Esophagus (tissue), 2 donors: ENCODE results near the gene NPC2. TPM values are rescaled to one million over a fixed set of nuclear protein-coding genes. Genes with fewer than 3 reads are reported as not detected.

Source experiments
- H3K27ac ChIP-seq, 2 donors: one replicate each; pipeline ENCODE4 v1.5.1; 2013; ENCODE audit warnings: low read depth in 2 of 2, mild to moderate bottlenecking in 2 of 2, inconsistent platforms in 1 of 2, low read length in 1 of 2, moderate library complexity in 1 of 2
- H3K27me3 ChIP-seq, 2 donors: one replicate each; pipeline ENCODE4 v1.6.1; 2013; ENCODE audit warnings: low read length in 2 of 2, control low read depth in 1 of 2, mild to moderate bottlenecking in 1 of 2; ENCODE audit not compliant: insufficient read depth in 2 of 2, control insufficient read depth in 1 of 2
- H3K36me3 ChIP-seq, 2 donors: one replicate each; pipeline ENCODE4 v1.6.1; 2013; ENCODE audit warnings: low read length in 1 of 2; ENCODE audit not compliant: control insufficient read depth in 2 of 2, insufficient read depth in 2 of 2
- H3K4me1 ChIP-seq, 2 donors: one replicate each; pipeline ENCODE4 v1.6.1; 2013; ENCODE audit warnings: low read length in 1 of 2; ENCODE audit not compliant: control insufficient read depth in 2 of 2, insufficient read depth in 2 of 2
- H3K4me3 ChIP-seq, 2 donors: one replicate each; pipeline ENCODE4 v1.5.1; 2013; ENCODE audit warnings: low read length in 2 of 2, mild to moderate bottlenecking in 2 of 2, low read depth in 1 of 2, moderate library complexity in 1 of 2
- H3K9me3 ChIP-seq, 2 donors: one replicate each; pipeline ENCODE4 v1.6.1; 2013; ENCODE audit warnings: mild to moderate bottlenecking in 2 of 2, low read depth in 1 of 2, low read length in 1 of 2, moderate library complexity in 1 of 2; ENCODE audit not compliant: control insufficient read depth in 2 of 2, insufficient read depth in 1 of 2
- WGBS, 2 donors: extraction: QIAGEN DNeasy Blood & Tissue Kit; methylation state at CpG; one replicate each; pipeline ENCODE4 v1.1.7; 2013; 5-methylcytosine and 5-hydroxymethylcytosine counted together
- polyA plus RNA-seq, 2 donors: library from polyadenylated mRNA; stranded (reverse); fragments of 200-250 nt; gene quantifications; one replicate each; pipeline ENCODE4 v1.2.3, GENCODE V29; 2013
- donor health status: healthy with polysubstance abuse.
- donor health status: Bipolar disorder and iron deficiency.

Gene NPC2
- polyA plus RNA-seq, 2 donors: 98.3 to 163 TPM

- no peak overlapping the region for H3K4me3 ChIP-seq
- no peaks in the 10 kb centered on the region for H3K9me3 ChIP-seq
- H3K27ac ChIP-seq: no peak overlapping the region
Measured at GRCh38 chr14:74531467-74531866, 38.4 kb upstream of the NPC2 start.

GRCh38 chr14:74531006-74531405 lies 37.9 kb upstream of the NPC2 start:
- Histone ChIP-seq H3K27me3 (no peaks in the 10 kb centered on the region), H3K27ac (no peak overlapping the region), H3K9me3 (no peaks in the 10 kb centered on the region), H3K4me1 (peaks cover 3 to 6% of the 10 kb centered on the region in 2 donors), H3K4me3 (no peak overlapping the region), H3K36me3 (peaks cover 0 to 7% of the 10 kb centered on the region in 2 donors)
- WGBS, 2 donors: 81 to 97% methylated on average over 3 of the region's 3 CpGs

More at GRCh38 chr14:74531467-74531866, 38.4 kb upstream of the NPC2 start:
- H3K36me3 ChIP-seq: peaks cover 0 to 7% of the 10 kb centered on the region in 2 donors
- peaks cover 3 to 6% of the 10 kb centered on the region in 2 donors for H3K4me1 ChIP-seq
- WGBS, 2 donors: 37 to 45% methylated on average over 5 of the region's 5 CpGs
- H3K27me3 ChIP-seq: no peaks in the 10 kb centered on the region

GRCh38 chr14:74528886-74529285 lies 35.8 kb upstream of the NPC2 start:
- WGBS, 2 donors: 88 to 90% methylated on average over 10 of the region's 10 CpGs
- Histone ChIP-seq H3K27me3 (no peaks in the 10 kb centered on the region), H3K36me3 (peaks cover 0 to 7% of the 10 kb centered on the region in 2 donors), H3K4me3 (no peak overlapping the region), H3K9me3 (no peaks in the 10 kb centered on the region), H3K4me1 (peaks cover 3 to 6% of the 10 kb centered on the region in 2 donors), H3K27ac (no peak overlapping the region)

GRCh38 chr14:74528406-74528805 lies 35.3 kb upstream of the NPC2 start:
- H3K27ac ChIP-seq: no peak overlapping the region
- H3K4me3 ChIP-seq: no peak overlapping the region
- H3K27me3 ChIP-seq: no peaks in the 10 kb centered on the region
- H3K36me3 ChIP-seq: peaks cover 0 to 7% of the 10 kb centered on the region in 2 donors
- H3K9me3 ChIP-seq: no peaks in the 10 kb centered on the region
- 86 to 90% methylated on average over 13 to 14 of the region's 14 CpGs for WGBS, 2 donors
- H3K4me1 ChIP-seq: peaks cover 3 to 6% of the 10 kb centered on the region in 2 donors

GRCh38 chr14:74527736-74528280 lies 34.7 kb upstream of the NPC2 start:
- no peak overlapping the region for H3K4me3 ChIP-seq
- WGBS, 2 donors: 83 to 86% methylated on average over 10 of the region's 10 CpGs
- H3K27ac ChIP-seq: no peak overlapping the region
- no peaks in the 10 kb centered on the region for H3K9me3 ChIP-seq
- peaks cover 0 to 7% of the 10 kb centered on the region in 2 donors for H3K36me3 ChIP-seq
- H3K27me3 ChIP-seq: no peaks in the 10 kb centered on the region
- peaks cover 3 to 6% of the 10 kb centered on the region in 2 donors for H3K4me1 ChIP-seq

- peaks cover 3 to 4% of the 10 kb centered on the region in 2 donors for H3K4me1 ChIP-seq
- 79 to 84% methylated on average over 10 of the region's 10 CpGs for WGBS, 2 donors
- peaks cover 0 to 5% of the 10 kb centered on the region in 2 donors for H3K36me3 ChIP-seq
- no peak overlapping the region for H3K4me3 ChIP-seq
- H3K9me3 ChIP-seq: no peaks in the 10 kb centered on the region
- no peaks in the 10 kb centered on the region for H3K27me3 ChIP-seq
- no peak overlapping the region for H3K27ac ChIP-seq
Measured at GRCh38 chr14:74526854-74527585, 33.9 kb upstream of the NPC2 start.

GRCh38 chr14:74525361-74525851 lies 32.3 kb upstream of the NPC2 start:
- 49 to 57% methylated on average over 4 of the region's 4 CpGs for WGBS, 2 donors
- Histone ChIP-seq H3K4me1 (no peaks in the 10 kb centered on the region), H3K4me3 (no peak overlapping the region), H3K27ac (no peak overlapping the region), H3K27me3 (no peaks in the 10 kb centered on the region), H3K36me3 (peaks cover 0 to 8% of the 10 kb centered on the region in 2 donors), H3K9me3 (no peaks in the 10 kb centered on the region)

GRCh38 chr14:74524812-74525135 lies 31.7 kb upstream of the NPC2 start:
- Histone ChIP-seq H3K4me3 (no peak overlapping the region), H3K27me3 (no peaks in the 10 kb centered on the region), H3K36me3 (peaks cover 0 to 8% of the 10 kb centered on the region in 2 donors), H3K9me3 (no peaks in the 10 kb centered on the region), H3K4me1 (no peaks in the 10 kb centered on the region), H3K27ac (no peak overlapping the region)

- Histone ChIP-seq H3K4me3 (no peak overlapping the region), H3K9me3 (no peaks in the 10 kb centered on the region), H3K27ac (no peak overlapping the region), H3K27me3 (no peaks in the 10 kb centered on the region), H3K4me1 (no peaks in the 10 kb centered on the region), H3K36me3 (peaks cover 0 to 8% of the 10 kb centered on the region in 2 donors)
- WGBS, 2 donors: 73 to 83% methylated on average over 14 of the region's 14 CpGs
Measured at GRCh38 chr14:74524076-74524811, 31.1 kb upstream of the NPC2 start.
